ENCODE data around the gene SH3GL1.

Gene SH3GL1

DNA sequence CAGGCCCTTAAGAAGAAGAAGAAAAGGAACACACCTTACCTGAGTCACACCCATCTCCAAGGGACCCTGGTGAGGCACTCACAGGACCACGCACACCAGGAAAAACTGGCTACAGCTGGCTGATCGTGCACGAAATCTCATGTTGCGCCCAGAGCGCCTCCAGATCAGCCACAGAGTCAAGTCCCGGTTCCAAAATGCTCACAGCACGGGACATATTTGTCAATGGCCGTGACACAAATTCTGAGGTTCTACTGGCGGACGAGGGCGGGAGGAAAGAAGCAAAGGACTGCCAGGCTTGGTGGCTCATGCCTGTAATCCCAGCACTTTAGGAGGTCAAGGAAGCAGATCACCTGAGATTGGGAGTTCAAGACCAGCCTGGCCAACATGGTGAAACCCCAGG, 21.5 kb downstream of the SH3GL1 start:
- Histone ChIP-seq H3K4me2 (peak overlapping the region; percentile 100), H3K9me3 (no peaks in the 10 kb centered on the region)
- no peak for TF ChIP-seq Cebpa-rat (IDR thresholded peaks at IDR 0.05)

DNA sequence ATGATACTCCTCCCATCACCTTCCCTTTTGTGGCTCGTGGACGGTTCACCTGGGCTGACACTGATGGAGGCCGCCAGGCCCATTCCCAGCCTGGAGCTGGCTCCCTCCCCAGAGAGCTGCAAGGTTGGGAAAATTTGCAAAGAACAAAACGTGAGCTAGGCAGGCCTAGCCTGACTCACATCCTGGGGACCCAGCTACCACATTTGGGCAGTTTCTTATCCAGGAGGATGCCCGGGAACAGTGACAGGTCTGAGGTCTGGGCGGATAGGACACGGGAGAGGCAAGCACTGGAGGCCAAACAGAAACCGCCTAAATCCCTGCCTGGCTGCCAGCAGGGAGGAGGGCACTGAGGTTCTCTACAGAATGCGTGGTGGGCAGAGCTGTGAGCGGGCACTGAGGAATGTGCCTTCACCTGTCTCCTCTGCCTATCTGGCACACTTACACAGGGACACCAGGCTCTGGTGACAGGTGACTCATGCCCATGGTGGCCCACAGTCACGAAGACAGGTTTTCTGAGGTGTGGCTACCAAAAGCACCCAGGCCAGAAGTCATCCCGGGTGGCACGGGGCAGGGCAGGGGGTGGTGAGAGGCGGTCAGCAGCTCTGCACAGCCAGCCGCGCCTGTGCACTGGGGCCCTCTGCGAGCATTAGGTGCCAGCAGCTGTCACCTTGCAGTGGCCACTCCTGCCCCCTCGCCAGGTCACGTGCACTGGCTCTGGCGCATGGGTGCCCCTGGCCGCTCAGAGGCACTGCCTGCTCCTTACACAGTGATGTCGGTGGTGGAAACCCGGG, 23.2 kb downstream of the SH3GL1 start:
- peak overlapping the region; percentile 59; the same call in 1 of the 2 replicates for H3K27ac ChIP-seq
- H3K4me3 ChIP-seq: peak overlapping the region; percentile 61; the same call in 1 of the 2 replicates
- H3K4me1 ChIP-seq: peaks cover 100% of the 10 kb centered on the region

More for the DNA sequence above, 21.5 kb downstream of the SH3GL1 start:
- Histone ChIP-seq H3K27ac (no peak overlapping the region), H3K36me3 (peaks cover 7% of the 10 kb centered on the region), H3K27me3 (no peaks in the 10 kb centered on the region), H3K4me3 (no peak overlapping the region), H3K9ac (no peak overlapping the region), H3K4me1 (peaks cover 92% of the 10 kb centered on the region), H4K20me1 (peaks cover 100% of the 10 kb centered on the region)

DNA sequence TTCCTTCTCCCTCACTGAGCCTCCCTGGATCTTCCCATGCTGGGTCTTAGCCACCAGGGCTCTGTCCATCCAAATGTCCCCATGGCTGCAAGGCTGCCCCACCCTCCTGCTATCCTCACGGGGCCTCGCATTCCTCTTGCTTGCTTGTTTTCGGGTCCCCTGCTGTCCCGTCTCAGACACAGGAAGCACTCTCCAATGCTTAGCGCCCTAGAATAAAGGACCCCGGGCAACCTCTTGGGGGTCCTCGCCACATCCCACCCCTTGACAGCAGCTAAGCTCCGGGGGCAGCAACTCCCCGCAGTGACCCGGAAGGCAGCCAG, 23.7 kb downstream of the SH3GL1 start:
- Histone ChIP-seq H3K4me3 (peak overlapping the region; percentile 61; the same call in 1 of the 2 replicates), H3K36me3 (no peaks in the 10 kb centered on the region; the same call in 1 of the 2 replicates), H3K27ac (peak overlapping the region; percentile 59), H4K20me1 (peaks cover 100% of the 10 kb centered on the region), H3K9ac (peak overlapping the region; percentile 68), H3K9me3 (no peaks in the 10 kb centered on the region), H3K4me2 (peak overlapping the region; percentile 100), H3K4me1 (peaks cover 100% of the 10 kb centered on the region), H3K27me3 (no peaks in the 10 kb centered on the region)
- TF ChIP-seq Cebpa-rat (IDR thresholded peaks at IDR 0.05): no peak

More for the DNA sequence above, 23.2 kb downstream of the SH3GL1 start:
- H4K20me1 ChIP-seq: peaks cover 100% of the 10 kb centered on the region
- H3K27me3 ChIP-seq: no peaks in the 10 kb centered on the region
- H3K36me3 ChIP-seq: no peaks in the 10 kb centered on the region
- TF ChIP-seq Cebpa-rat (IDR thresholded peaks at IDR 0.05): no peak
- no peaks in the 10 kb centered on the region for H3K9me3 ChIP-seq
- peak overlapping the region; percentile 68 for H3K9ac ChIP-seq
- H3K4me2 ChIP-seq: peak overlapping the region; percentile 100

DNA sequence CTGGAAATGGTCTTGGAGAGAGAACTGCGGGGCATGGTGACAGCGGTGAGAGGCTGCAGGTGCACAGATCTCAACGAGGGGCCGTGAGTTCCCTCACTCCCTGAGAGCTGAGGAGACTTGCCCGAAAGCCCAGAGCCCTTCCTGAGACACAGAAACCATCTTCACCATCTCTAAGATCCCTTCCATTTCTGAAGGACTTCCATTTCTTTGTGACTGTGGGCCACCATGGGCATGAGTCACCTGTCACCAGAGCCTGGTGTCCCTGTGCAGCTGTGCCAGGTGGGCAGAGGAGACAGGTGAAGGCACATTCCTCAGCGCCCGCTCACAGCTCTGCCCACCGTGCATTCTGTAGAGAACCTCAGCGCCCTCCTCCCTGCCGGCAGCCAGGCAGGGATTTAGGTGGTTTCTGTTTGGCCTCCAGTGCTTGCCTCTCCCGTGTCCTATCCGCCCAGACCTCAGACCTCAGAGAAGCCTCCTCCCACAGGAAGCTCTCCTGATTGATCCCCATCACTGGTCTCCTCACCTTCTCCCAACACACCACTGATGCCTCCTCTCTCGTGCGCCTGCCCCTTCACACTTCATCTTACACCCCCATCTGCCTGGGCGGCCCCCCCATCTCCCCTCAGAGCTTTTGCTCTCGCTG, 24.2 kb downstream of the SH3GL1 start:
- H3K4me3 ChIP-seq: peak overlapping the region; percentile 61
- no peak for TF ChIP-seq Cebpa-rat (IDR thresholded peaks at IDR 0.05)
- peak overlapping the region; percentile 59 for H3K27ac ChIP-seq
- H3K36me3 ChIP-seq: peaks cover 2% of the 10 kb centered on the region; the same call in 1 of the 2 replicates
- peaks cover 100% of the 10 kb centered on the region for H3K4me1 ChIP-seq
- peak overlapping the region; percentile 68 for H3K9ac ChIP-seq
- no peaks in the 10 kb centered on the region for H3K27me3 ChIP-seq
- H4K20me1 ChIP-seq: peaks cover 100% of the 10 kb centered on the region
- no peaks in the 10 kb centered on the region for H3K9me3 ChIP-seq
- peak overlapping the region; percentile 100 for H3K4me2 ChIP-seq

DNA sequence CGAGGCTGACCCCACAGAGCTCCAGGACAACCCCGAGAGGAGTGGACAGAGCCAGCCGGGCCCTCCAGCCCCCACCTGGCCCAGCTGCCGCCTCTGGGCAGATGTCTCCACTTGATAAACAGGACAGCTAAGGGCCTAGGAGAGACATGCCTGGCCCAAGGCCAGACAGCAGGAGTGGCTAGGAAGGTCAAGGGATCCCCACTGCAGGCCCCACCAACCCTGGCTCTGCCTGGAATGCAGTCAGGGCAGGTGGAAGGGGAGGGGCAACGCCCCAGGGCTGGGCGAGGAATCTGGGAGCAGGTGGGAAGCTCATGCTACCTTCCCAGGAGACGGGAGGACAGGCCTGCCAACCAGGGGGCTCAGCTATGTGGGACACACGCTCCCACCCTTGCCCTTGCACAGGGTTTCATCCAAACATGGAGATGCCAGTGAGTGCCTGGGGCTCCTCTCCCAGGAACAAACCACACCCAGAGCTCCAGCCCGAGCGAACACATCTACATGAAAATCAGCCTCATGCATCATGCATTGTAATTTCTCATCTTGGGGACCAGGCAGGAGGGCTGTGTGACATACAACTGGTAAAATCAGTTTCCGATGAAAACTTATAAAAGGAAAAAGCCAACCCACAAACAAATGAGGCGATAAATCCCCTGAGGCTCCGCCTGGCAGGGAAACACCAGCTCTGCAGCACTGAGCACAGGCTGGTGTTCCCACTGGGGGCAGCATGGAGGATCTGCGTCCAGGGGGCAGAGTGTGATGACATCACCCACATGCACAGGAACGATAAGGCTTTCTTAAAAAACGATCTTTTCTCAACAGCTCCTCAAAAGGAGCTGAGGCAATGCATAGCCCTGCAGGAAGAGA, 25.0 kb downstream of the SH3GL1 start:
- peaks cover 6% of the 10 kb centered on the region; the same call in 1 of the 2 replicates for H3K36me3 ChIP-seq
- peak overlapping the region; percentile 71 for H3K9ac ChIP-seq
- peak; percentile 42; the same call in 1 of the 2 replicates for TF ChIP-seq Cebpa-rat (IDR thresholded peaks at IDR 0.05)
- H4K20me1 ChIP-seq: peaks cover 100% of the 10 kb centered on the region
- H3K4me3 ChIP-seq: peak overlapping the region; percentile 61
- H3K4me2 ChIP-seq: peak overlapping the region; percentile 100
- no peaks in the 10 kb centered on the region for H3K27me3 ChIP-seq
- no peaks in the 10 kb centered on the region for H3K9me3 ChIP-seq
- H3K27ac ChIP-seq: peak overlapping the region; percentile 85
- H3K4me1 ChIP-seq: peaks cover 100% of the 10 kb centered on the region

DNA sequence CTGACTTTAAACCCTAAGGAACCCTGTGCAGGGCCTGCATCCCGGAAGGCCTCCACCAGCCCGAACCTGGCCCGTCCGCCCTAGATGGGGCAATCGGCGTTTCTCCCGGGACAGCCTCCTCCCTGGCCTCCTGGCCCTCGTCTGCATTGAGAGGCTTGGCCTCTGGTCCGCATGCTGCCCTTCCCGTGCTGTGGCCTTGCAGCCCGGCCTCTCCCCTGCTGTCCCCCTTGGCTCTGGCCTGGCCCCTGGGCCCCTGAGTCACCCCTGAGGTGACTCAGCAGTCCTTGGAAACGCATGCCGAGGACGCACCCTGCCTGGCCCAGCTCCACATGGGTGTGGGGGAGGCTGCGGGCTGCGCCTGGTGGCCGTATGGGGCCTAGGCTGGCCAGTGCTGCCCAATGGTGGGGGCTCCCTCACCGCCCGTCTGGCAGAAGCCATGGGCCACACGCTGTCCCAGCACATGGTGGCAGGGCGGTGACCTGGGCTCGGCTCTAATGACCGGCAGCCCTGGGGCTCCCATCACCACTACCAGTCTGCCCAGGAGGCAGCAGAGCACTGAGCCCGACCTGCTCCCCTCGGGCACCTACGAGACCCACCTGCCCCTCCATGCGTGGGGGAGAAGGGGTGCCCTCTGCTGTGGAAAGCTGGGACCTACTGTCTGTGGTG, 25.7 kb downstream of the SH3GL1 start:
- Histone ChIP-seq H3K4me2 (peak overlapping the region; percentile 100), H3K27ac (peak overlapping the region; percentile 85)

DNA sequence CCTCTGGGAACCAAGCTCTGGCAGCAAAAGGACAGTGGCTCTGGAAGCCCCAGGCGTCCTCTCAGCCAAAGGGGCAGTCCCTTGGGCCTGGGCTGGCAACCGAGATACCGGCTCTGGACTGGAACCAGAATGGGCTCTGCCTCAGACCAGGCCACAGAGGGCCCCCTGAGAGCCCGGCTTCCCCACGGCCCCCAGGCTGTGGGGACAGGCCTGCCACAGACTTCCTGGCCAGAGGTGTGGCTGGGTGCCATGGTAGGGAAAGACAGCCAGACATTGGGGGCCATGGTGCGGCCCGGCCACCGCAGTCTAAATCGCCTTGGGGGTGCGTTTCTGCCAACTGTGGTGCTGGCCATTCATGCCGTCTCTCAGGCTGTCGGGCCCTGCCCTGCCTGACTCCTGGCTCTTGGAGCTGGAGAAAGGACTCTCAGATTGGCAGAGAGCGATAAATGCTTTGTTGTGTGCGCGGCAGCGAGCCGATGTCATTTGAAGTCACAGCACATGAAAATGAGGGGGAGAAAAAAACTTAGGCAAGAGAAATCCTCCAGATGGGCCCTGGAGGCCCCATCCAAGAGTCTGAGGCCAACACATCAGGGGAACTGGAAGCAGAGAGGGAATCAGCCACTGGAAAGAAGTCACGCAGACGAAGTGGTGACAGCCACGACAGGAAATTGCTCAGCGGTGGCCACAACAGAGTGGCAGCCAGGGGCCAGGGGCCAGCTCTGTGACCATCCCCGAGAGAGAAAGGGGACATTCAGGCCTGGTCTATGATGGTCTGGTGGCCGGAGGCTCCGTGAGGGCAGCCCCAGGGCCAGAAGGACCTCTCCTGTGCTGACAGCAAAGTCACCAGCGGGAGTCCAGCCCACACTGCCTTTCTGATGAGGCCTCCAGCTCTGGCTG, 26.5 kb downstream of the SH3GL1 start:
- H3K4me3 ChIP-seq: peak overlapping the region; percentile 61
- H3K27me3 ChIP-seq: no peaks in the 10 kb centered on the region
- peaks cover 6% of the 10 kb centered on the region; the same call in 1 of the 2 replicates for H3K36me3 ChIP-seq
- H3K4me2 ChIP-seq: peak overlapping the region; percentile 100
- peaks cover 100% of the 10 kb centered on the region for H3K4me1 ChIP-seq
- H4K20me1 ChIP-seq: peaks cover 100% of the 10 kb centered on the region
- H3K9ac ChIP-seq: peak overlapping the region; percentile 71
- H3K9me3 ChIP-seq: no peaks in the 10 kb centered on the region
- peak overlapping the region; percentile 85 for H3K27ac ChIP-seq
- no peak for TF ChIP-seq Cebpa-rat (IDR thresholded peaks at IDR 0.05)

More for the DNA sequence above, 25.7 kb downstream of the SH3GL1 start:
- Histone ChIP-seq H3K9ac (peak overlapping the region; percentile 71), H4K20me1 (peaks cover 100% of the 10 kb centered on the region), H3K4me1 (peaks cover 100% of the 10 kb centered on the region), H3K36me3 (peaks cover 6% of the 10 kb centered on the region; the same call in 1 of the 2 replicates), H3K4me3 (peak overlapping the region; percentile 61), H3K27me3 (no peaks in the 10 kb centered on the region), H3K9me3 (no peaks in the 10 kb centered on the region)
- TF ChIP-seq Cebpa-rat (IDR thresholded peaks at IDR 0.05): no peak

DNA sequence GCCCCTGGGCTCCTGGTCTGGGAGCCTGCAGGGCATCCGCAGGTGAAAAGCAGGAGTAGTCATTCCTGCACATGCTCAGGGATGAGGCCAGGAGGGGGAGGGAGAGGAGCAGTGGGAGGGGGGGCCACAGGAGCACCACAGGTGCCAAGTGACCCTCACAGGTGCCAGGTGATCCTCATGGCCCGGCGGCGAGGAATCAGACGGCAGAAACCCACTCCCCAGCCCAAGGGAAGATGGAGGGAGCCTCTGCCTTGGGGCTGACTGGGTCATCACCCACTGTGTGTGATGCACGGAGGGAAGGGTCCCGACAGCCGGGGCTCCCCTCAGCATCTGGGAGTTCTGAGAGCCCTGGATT, 27.4 kb downstream of the SH3GL1 start:
- H3K27me3 ChIP-seq: no peaks in the 10 kb centered on the region
- peaks cover 100% of the 10 kb centered on the region for H3K4me1 ChIP-seq
- H3K9ac ChIP-seq: peak overlapping the region; percentile 71
- H3K4me2 ChIP-seq: peak overlapping the region; percentile 100
- H3K36me3 ChIP-seq: peaks cover 6% of the 10 kb centered on the region; the same call in 1 of the 2 replicates
- H3K9me3 ChIP-seq: no peaks in the 10 kb centered on the region
- no peak for TF ChIP-seq Cebpa-rat (IDR thresholded peaks at IDR 0.05)
- peaks cover 100% of the 10 kb centered on the region for H4K20me1 ChIP-seq
- H3K27ac ChIP-seq: peak overlapping the region; percentile 85; the same call in 1 of the 2 replicates
- no peak overlapping the region; the same call in 1 of the 2 replicates for H3K4me3 ChIP-seq

Data from BLaER1 (cell line).